Measurements from ENCODE around the gene CBX1. TPM values are rescaled to one million over a fixed set of nuclear protein-coding genes. Genes with fewer than 3 reads are reported as not detected.
"Not testable (repeated sequence)": the region's sequence is repeated elsewhere in the genome, so short reads cannot be mapped to it uniquely, and the experiment has no call there.

CBX1 gene
- total RNA-seq, 2 experiments from 2014 or later: 61.6 to 63.0 TPM

- no peak for DNase-seq
- Mint-ChIP-seq H3K4me3 (peak overlapping the region; percentile 97), H3K36me3 (ENCODE audit: low read depth) (peaks cover 3% of the 10 kb centered on the region), H3K27ac (no peak overlapping the region), H3K4me1 (ENCODE audit: low read depth) (peaks cover 42% of the 10 kb centered on the region), H3K9me3 (peaks cover 6% of the 10 kb centered on the region), H3K27me3 (ENCODE audit: low read depth) (no peaks in the 10 kb centered on the region)
- intact Hi-C loops (cut with micrococcal nuclease): loop anchor here (2.0 to 10.0 kb wide), 4 partner anchors 75 to 1095 kb away; partner anchors contain the start of genes ATP5MC1 and SCRN2
- CTCF ChIA-PET: interaction anchor here (3.8 kb wide), 1 partner anchor 75 kb away, joined by 15 read pairs; no protein-coding TSS in a partner anchor
Observed at GRCh38 chr17:48100160-48100559, 1.1 kb downstream of the CBX1 start.

- peaks cover 23% of the 10 kb centered on the region for H3K4me1 Mint-ChIP-seq (ENCODE audit: low read depth)
Observed at GRCh38 chr17:48095611-48096010, 5.7 kb downstream of the CBX1 start.

GRCh38 chr17:48093341-48094045 is 7.8 kb downstream of the CBX1 start:
- CTCF ChIA-PET: no interaction called here
- Mint-ChIP-seq H3K27ac (no peak overlapping the region), H3K27me3 (ENCODE audit: low read depth) (no peaks in the 10 kb centered on the region), H3K36me3 (ENCODE audit: low read depth) (peaks cover 6% of the 10 kb centered on the region), H3K9me3 (no peaks in the 10 kb centered on the region), H3K4me3 (no peak overlapping the region), H3K4me1 (ENCODE audit: low read depth) (peaks cover 15% of the 10 kb centered on the region)
- no peak for DNase-seq
- intact Hi-C loops (cut with micrococcal nuclease): no loop called here

More at GRCh38 chr17:48095611-48096010, 5.7 kb downstream of the CBX1 start:
- DNase-seq: no peak
- Mint-ChIP-seq H3K27me3 (ENCODE audit: low read depth) (no peaks in the 10 kb centered on the region), H3K27ac (no peak overlapping the region), H3K36me3 (ENCODE audit: low read depth) (peaks cover 3% of the 10 kb centered on the region), H3K4me3 (no peak overlapping the region), H3K9me3 (no peaks in the 10 kb centered on the region)
- CTCF ChIA-PET: interaction anchor here (0.6 to 4.7 kb wide), 6 partner anchors 12 to 786 kb away, joined by 3 to 30 read pairs (median 4); no protein-coding TSS in a partner anchor
- intact Hi-C loops (cut with micrococcal nuclease): no loop called here

- no peak for DNase-seq
- no peak overlapping the region for H3K4me3 Mint-ChIP-seq
- peaks cover 3% of the 10 kb centered on the region for H3K36me3 Mint-ChIP-seq (ENCODE audit: low read depth)
- intact Hi-C loops (cut with micrococcal nuclease): no loop called here
- no peak overlapping the region for H3K27ac Mint-ChIP-seq
- no peaks in the 10 kb centered on the region for H3K9me3 Mint-ChIP-seq
- CTCF ChIA-PET: interaction anchor here (2.1 kb wide), 2 partner anchors 39 to 45 kb away, joined by 6 to 10 read pairs; no protein-coding TSS in a partner anchor
- no peaks in the 10 kb centered on the region for H3K27me3 Mint-ChIP-seq (ENCODE audit: low read depth)
- H3K4me1 Mint-ChIP-seq (ENCODE audit: low read depth): peaks cover 4% of the 10 kb centered on the region
Observed at GRCh38 chr17:48084932-48085331, 16.3 kb downstream of the CBX1 start.

GRCh38 chr17:48081858-48082257 is 19.4 kb downstream of the CBX1 start:
- Mint-ChIP-seq H3K27ac (no peak overlapping the region), H3K4me3 (no peak overlapping the region)

GRCh38 chr17:48077152-48077551 is 24.1 kb downstream of the CBX1 start:
- intact Hi-C loops (cut with micrococcal nuclease); H3K4me1 Mint-ChIP-seq (ENCODE audit: low read depth); H3K27me3 Mint-ChIP-seq (ENCODE audit: low read depth); H3K9me3 Mint-ChIP-seq; H3K4me3 Mint-ChIP-seq; DNase-seq; H3K27ac Mint-ChIP-seq: not testable (repeated sequence)
- CTCF ChIA-PET: interaction anchor here (0.6 to 8.1 kb wide), 7 partner anchors 9 to 456 kb away, joined by 3 to 67 read pairs (median 4); no protein-coding TSS in a partner anchor
- peaks cover 12% of the 10 kb centered on the region for H3K36me3 Mint-ChIP-seq (ENCODE audit: low read depth)

More at GRCh38 chr17:48081858-48082257, 19.4 kb downstream of the CBX1 start:
- intact Hi-C loops (cut with micrococcal nuclease): loop anchor here (2.0 kb wide), 1 partner anchor 31 kb away; no protein-coding TSS in a partner anchor
- CTCF ChIA-PET: interaction anchor here (0.6 to 4.7 kb wide), 12 partner anchors 10 to 69 kb away, joined by 3 to 60 read pairs (median 10); partner anchors contain the start of gene SNX11
- no peaks in the 10 kb centered on the region for H3K27me3 Mint-ChIP-seq (ENCODE audit: low read depth)
- no peaks in the 10 kb centered on the region for H3K36me3 Mint-ChIP-seq (ENCODE audit: low read depth)
- no peaks in the 10 kb centered on the region for H3K9me3 Mint-ChIP-seq
- DNase-seq: no peak
- H3K4me1 Mint-ChIP-seq (ENCODE audit: low read depth): peaks cover 4% of the 10 kb centered on the region

GRCh38 chr17:48074322-48075081 is 26.8 kb downstream of the CBX1 start:
- peak; percentile 89 for DNase-seq
- intact Hi-C loops (cut with micrococcal nuclease): loop anchor here (1.0 kb wide), 3 partner anchors 37 to 63 kb away; partner anchors contain the start of gene COPZ2
- no peak overlapping the region for H3K27ac Mint-ChIP-seq
- peaks cover 16% of the 10 kb centered on the region for H3K36me3 Mint-ChIP-seq (ENCODE audit: low read depth)
- H3K27me3 Mint-ChIP-seq (ENCODE audit: low read depth): no peaks in the 10 kb centered on the region
- H3K4me3 Mint-ChIP-seq: no peak overlapping the region
- H3K9me3 Mint-ChIP-seq: no peaks in the 10 kb centered on the region
- H3K4me1 Mint-ChIP-seq (ENCODE audit: low read depth): no peaks in the 10 kb centered on the region
- CTCF ChIA-PET: interaction anchor here (0.6 to 8.1 kb wide), 35 partner anchors 7 to 823 kb away, joined by 3 to 67 read pairs (median 4); partner anchors contain the start of gene CDK5RAP3

- H3K27ac Mint-ChIP-seq; DNase-seq; H3K4me3 Mint-ChIP-seq; H3K9me3 Mint-ChIP-seq; H3K4me1 Mint-ChIP-seq (ENCODE audit: low read depth); H3K27me3 Mint-ChIP-seq (ENCODE audit: low read depth): not testable (repeated sequence)
- intact Hi-C loops (cut with micrococcal nuclease): loop anchor here (1.0 kb wide), 3 partner anchors 36 to 62 kb away; partner anchors contain the start of gene COPZ2
- peaks cover 18% of the 10 kb centered on the region for H3K36me3 Mint-ChIP-seq (ENCODE audit: low read depth)
- CTCF ChIA-PET: interaction anchor here (0.7 to 8.1 kb wide), 22 partner anchors 9 to 545 kb away, joined by 3 to 67 read pairs (median 4); partner anchors contain the start of gene CDK5RAP3
Observed at GRCh38 chr17:48073566-48074094, 27.6 kb downstream of the CBX1 start.

- H3K4me1 Mint-ChIP-seq (ENCODE audit: low read depth); H3K4me3 Mint-ChIP-seq; H3K9me3 Mint-ChIP-seq; DNase-seq; intact Hi-C loops (cut with micrococcal nuclease); H3K27ac Mint-ChIP-seq; H3K27me3 Mint-ChIP-seq (ENCODE audit: low read depth): not testable (repeated sequence)
- CTCF ChIA-PET: interaction anchor here (1.0 to 8.1 kb wide), 9 partner anchors 8 to 61 kb away, joined by 3 to 67 read pairs (median 5); no protein-coding TSS in a partner anchor
- peaks cover 23% of the 10 kb centered on the region for H3K36me3 Mint-ChIP-seq (ENCODE audit: low read depth)
Observed at GRCh38 chr17:48072811-48073210, 28.5 kb downstream of the CBX1 start.

GRCh38 chr17:48071654-48072053 is 29.6 kb downstream of the CBX1 start:
- H3K36me3 Mint-ChIP-seq (ENCODE audit: low read depth): peaks cover 25% of the 10 kb centered on the region
- no peak for DNase-seq
- intact Hi-C loops (cut with micrococcal nuclease): no loop called here
- no peaks in the 10 kb centered on the region for H3K9me3 Mint-ChIP-seq
- no peak overlapping the region for H3K4me3 Mint-ChIP-seq
- H3K27me3 Mint-ChIP-seq (ENCODE audit: low read depth): no peaks in the 10 kb centered on the region
- CTCF ChIA-PET: interaction anchor here (1.3 to 8.1 kb wide), 2 partner anchors 9 to 45 kb away, joined by 4 to 67 read pairs; no protein-coding TSS in a partner anchor
- H3K4me1 Mint-ChIP-seq (ENCODE audit: low read depth): no peaks in the 10 kb centered on the region
- no peak overlapping the region for H3K27ac Mint-ChIP-seq

GRCh38 chr17:48070195-48070594 is 31.1 kb downstream of the CBX1 start:
- H3K4me1 Mint-ChIP-seq (ENCODE audit: low read depth): no peaks in the 10 kb centered on the region
- H3K4me3 Mint-ChIP-seq: no peak overlapping the region

More at GRCh38 chr17:48070195-48070594, 31.1 kb downstream of the CBX1 start:
- H3K36me3 Mint-ChIP-seq (ENCODE audit: low read depth): peaks cover 27% of the 10 kb centered on the region
- intact Hi-C loops (cut with micrococcal nuclease): no loop called here
- CTCF ChIA-PET: interaction anchor here (0.9 to 1.1 kb wide), 2 partner anchors 29 to 45 kb away, joined by 3 to 5 read pairs; no protein-coding TSS in a partner anchor
- DNase-seq: no peak
- no peak overlapping the region for H3K27ac Mint-ChIP-seq
- H3K27me3 Mint-ChIP-seq (ENCODE audit: low read depth): no peaks in the 10 kb centered on the region
- H3K9me3 Mint-ChIP-seq: no peaks in the 10 kb centered on the region

All from activated naive CD4-positive, alpha-beta T cell treated with anti-CD3 and anti-CD28 coated beads for 36 hours (primary cell).